ENCODE data around the gene NFIC.

The NFIC gene

DNA sequence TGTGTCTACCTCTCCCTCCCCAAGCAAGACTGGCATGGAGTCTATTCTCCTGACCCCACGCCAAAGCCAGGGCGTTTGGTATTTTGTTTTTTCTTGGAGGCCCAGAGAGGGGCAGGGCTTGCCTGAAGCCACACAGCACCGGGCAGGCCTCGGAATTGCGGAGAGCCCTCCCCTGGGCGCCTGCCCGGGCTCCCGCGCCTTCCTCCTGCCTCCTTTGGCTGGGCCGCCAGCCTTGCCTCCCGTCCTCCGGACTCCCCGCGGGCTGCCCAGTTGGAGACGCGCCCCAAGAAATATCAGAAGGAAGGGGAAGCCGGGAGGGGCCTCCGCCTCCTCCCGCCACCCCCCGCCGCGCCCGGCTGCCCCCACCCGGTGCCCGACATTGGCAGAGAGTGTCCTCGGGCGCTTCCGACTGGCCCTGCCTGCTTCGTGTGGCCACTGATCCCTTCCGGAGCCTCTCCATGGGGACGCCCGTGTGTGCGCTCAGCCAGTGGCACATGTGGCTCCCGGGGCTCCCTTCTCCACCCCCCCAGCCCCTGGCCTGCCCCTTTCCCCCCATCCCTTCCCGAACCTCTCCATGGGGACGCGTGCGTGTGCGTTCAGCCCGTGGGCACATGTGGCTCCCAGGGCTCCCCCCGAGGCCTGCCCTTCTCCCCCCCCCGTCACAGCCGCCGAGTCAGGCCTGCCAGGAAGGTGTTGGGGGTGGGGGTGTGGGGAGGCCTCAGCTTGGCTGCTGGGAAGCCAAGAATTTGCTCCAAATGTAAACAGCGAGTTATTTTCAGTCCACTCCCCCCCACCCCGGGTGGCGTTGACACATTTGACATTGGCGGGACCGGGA lies 37.3 kb downstream of the NFIC start:
- no peak overlapping the region for H3K27ac ChIP-seq
- TF ChIP-seq, protein P1, sequence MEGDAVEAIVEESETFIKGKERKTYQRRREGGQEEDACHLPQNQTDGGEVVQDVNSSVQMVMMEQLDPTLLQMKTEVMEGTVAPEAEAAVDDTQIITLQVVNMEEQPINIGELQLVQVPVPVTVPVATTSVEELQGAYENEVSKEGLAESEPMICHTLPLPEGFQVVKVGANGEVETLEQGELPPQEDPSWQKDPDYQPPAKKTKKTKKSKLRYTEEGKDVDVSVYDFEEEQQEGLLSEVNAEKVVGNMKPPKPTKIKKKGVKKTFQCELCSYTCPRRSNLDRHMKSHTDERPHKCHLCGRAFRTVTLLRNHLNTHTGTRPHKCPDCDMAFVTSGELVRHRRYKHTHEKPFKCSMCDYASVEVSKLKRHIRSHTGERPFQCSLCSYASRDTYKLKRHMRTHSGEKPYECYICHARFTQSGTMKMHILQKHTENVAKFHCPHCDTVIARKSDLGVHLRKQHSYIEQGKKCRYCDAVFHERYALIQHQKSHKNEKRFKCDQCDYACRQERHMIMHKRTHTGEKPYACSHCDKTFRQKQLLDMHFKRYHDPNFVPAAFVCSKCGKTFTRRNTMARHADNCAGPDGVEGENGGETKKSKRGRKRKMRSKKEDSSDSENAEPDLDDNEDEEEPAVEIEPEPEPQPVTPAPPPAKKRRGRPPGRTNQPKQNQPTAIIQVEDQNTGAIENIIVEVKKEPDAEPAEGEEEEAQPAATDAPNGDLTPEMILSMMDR (conservative IDR thresholded peaks at IDR 0.05), result no peak

DNA sequence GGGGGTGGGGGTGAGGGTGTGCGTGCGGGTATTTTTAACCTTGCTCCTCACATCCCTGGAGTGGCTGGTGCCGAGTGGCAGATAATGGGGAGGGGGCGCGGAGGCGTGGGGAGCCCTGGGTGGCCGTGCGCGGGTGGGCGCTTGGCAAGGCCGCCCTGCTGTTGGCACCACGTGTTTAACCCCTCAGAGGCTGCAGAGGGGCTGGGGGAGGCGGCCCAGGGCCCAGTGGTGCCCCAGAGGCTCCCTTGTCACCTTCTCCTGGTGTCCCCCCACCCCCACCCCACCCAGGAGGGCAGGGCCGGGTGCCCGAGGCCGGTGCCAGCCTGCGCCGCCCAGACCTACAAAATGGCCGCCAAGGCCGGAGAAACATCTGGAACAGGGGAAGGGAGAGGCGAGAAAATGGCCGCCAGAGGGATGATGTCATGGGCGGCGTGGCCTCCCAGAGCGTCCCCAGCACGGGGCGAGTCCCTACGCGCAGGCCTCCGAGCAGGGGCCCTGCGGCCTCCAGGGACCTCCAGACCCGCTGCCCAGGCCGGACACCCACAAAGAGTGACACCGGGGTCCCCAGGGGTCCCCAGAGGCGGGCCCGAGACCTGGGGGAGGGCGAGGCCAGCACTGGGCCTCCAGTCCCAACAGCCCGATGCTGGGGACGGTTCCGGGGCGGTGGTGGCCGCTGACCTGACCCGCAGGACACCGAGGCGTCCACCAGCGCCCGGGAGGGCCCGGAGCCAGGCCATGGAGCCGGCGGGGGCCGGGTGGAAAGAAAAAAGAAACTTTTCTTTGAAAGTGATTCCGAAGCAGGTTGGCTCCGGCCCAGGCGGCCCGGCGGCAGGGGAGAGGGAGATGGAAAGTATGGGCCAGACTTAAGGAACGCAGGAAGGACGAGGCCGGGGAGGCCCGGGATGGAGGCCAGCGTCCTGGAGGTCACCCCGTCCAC lies 38.2 kb downstream of the NFIC start:
- TF ChIP-seq, protein P1 (conservative IDR thresholded peaks at IDR 0.05), result no peak
- no peak overlapping the region for H3K27ac ChIP-seq

DNA sequence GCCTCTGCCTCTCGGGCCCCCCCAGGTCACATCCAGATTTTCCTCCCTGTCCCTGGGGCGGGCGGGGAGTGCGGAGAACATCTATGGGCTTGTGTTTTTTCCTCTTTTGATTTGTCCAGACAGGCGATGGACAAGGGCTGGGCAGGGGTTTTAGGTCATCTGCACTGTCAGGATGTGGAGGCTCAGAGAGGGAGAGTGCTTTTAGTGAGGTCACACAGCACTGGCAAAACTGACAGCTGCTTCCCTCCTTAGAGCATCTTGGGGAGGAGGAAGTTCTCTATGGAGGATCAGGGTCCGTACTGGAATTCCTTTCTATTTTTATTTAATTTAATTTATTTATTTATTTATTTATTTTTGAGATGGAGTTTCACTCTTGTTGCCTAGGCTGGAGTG lies 38.9 kb downstream of the NFIC start:
- TF ChIP-seq, protein P1 (conservative IDR thresholded peaks at IDR 0.05), result no peak
- no peak overlapping the region for H3K27ac ChIP-seq

DNA sequence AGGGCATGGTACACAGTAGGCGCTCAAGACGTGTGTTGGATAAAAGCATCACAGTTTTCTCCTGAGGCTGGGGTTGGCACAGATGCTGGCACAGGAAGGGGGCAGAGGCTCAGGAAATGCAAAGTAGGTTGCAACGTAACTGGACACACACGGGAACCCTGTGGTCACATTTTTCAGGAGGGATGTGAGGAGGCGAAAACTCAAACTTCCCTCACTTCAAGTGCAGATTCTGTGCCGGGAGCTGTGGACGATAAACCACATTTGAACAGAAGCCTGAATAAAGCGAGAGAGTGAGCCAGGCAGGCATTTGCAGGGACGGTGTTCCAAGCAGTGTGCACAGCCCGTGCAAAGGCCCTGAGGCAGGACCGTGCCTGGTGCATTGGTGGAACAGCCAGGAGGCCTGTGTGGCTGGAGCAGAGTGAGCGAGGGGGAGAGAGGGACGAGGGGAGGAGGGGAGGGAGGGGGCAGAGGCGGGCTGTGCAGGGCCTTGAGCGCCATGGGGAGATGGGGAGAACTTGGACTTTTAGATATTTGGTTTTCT lies 40.3 kb downstream of the NFIC start:
- TF ChIP-seq, protein P1 (conservative IDR thresholded peaks at IDR 0.05), result no peak
- H3K27ac ChIP-seq, result no peak overlapping the region

DNA sequence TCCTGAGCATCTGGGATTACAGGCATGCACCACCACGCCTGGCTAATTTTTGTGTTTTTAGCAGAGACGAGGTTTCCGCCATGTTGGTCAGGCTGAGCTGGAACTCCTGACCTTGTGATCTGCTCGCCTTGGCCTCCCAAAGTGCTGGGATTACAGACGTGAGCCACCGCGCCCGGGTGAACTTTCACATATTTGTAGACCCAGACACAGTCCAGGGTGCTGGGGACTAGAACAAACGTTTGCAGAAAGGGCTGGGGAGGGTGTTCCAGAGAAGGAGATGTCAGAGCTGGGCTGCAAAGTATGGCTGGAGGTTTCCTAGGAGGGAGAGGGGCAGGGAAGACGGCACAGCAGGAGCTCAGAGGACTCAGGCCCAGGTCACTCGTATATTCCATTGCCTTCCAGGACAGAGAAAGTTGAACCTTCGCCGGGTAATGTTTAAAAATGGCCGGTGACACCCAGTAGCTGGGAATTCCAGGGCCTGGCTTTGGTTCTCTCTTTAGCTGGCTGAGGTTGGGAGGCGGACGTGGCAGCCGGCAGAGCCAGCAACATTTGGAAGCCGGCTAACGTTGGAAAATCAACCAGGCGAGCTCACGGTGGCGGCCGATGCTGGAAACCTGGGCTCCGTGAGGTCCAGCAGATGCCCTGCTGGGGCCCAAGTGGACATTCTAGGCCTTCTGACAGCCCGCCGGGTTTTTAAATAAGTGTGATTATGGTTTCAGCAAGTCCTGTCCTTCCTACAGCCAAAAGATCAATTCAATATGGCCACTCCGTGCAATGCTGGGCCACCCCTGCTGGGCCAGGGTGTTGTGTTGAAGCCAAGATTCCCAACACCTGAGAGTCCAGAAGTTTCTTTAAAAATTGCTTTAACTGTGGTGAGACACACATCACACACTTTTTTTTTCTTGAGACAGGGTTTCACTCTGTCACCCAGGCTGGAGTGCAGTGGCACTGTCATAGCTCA lies 41.5 kb downstream of the NFIC start:
- TF ChIP-seq, protein P1 (conservative IDR thresholded peaks at IDR 0.05), result no peak
- H3K27ac ChIP-seq, result no peak overlapping the region

DNA sequence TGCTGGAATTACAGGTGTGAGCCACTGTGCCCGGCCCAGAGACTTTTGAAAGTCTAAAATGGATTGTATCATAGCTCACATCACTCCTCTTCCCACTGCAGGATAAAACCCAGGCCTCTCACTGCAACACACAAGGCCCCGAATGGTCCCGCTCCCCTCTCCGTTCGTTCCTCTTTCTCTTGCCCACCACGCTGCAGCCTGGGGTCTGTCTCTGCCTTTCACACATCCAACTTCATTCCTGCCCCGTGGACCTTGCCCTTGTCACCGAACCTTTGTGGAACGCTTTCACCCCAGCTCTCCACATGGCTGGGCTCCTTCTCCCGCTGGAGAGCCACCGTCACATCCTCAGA lies 42.6 kb downstream of the NFIC start:
- TF ChIP-seq, protein P1 (conservative IDR thresholded peaks at IDR 0.05), result no peak
- peak overlapping the region; percentile 25 for H3K27ac ChIP-seq
